HL-60 (cell line): ENCODE measurements around the gene ZNF141.

Experiments
- DNase-seq, 2 experiments: peaks; one replicate each; pipeline ENCODE4 v3.0.0-alpha.2; 2010 to 2020; ENCODE audit warnings: low read depth in 1 of 2, low spot score in 1 of 2
- H3K27ac ChIP-seq: fragments of 250-450 bp; sonication (Bioruptor Pico); replicated peaks from 2 replicates; pipeline ENCODE4 v1.5.1; 2020; ENCODE audit warnings: mild to moderate bottlenecking, moderate library complexity
- H3K27me3 ChIP-seq: fragments of 250-450 bp; sonication (Bioruptor Pico); 2 replicates; pipeline ENCODE4 v1.5.1; 2021; ENCODE audit warnings: mild to moderate bottlenecking, moderate library complexity; ENCODE audit not compliant: insufficient read depth, poor library complexity, severe bottlenecking
- H3K4me3 ChIP-seq: replicated peaks from 2 replicates; pipeline ENCODE4 v1.5.1; 2011; ENCODE audit warnings: mild to moderate bottlenecking, control low read depth, low read length; ENCODE audit not compliant: insufficient read depth
- CTCF ChIP-seq: IDR thresholded peaks from one replicate; pipeline ENCODE4 v1.5.1; 2011; ENCODE audit warnings: low read length, control low read depth, inconsistent platforms; ENCODE audit not compliant: insufficient read depth
- GABPA ChIP-seq: IDR thresholded peaks from 2 replicates; pipeline ENCODE4 v1.6.1; 2012; ENCODE audit warnings: low read depth
- POLR2AphosphoS5 ChIP-seq: IDR thresholded peaks from 2 replicates; pipeline ENCODE4 v1.6.1; 2012; ENCODE audit warnings: low read depth
- REST ChIP-seq: IDR thresholded peaks from 2 replicates; pipeline ENCODE4 v1.6.1; 2012; ENCODE audit warnings: low read depth; ENCODE audit not compliant: insufficient replicate concordance
- SPI1 ChIP-seq: IDR thresholded peaks from 2 replicates; pipeline ENCODE4 v1.6.1; 2012; ENCODE audit warnings: low read depth, mild to moderate bottlenecking, borderline replicate concordance

Gene ZNF141

GRCh38 chr4:337932-338758, 531 bp downstream of the ZNF141 start:
- Histone ChIP-seq H3K27me3 (no peaks in the 10 kb centered on the region), H3K4me3 (peak overlapping the region; percentile 79), H3K27ac (peak overlapping the region; percentile 89)
- DNase-seq, result peak in 1 of 2 experiments; percentile 64
- TF ChIP-seq REST (no peak), POLR2AphosphoS5 (peak; percentile 65; the same call in 1 of the 2 replicates), GABPA (no peak), SPI1 (no peak)

GRCh38 chr4:338759-339097, 1.1 kb downstream of the ZNF141 start:
- peak in 1 of 2 experiments; percentile 37 for DNase-seq
- no peaks in the 10 kb centered on the region for H3K27me3 ChIP-seq
- H3K4me3 ChIP-seq, result peak overlapping the region; percentile 79
- peak overlapping the region; percentile 89 for H3K27ac ChIP-seq
- TF ChIP-seq POLR2AphosphoS5, result 0 out of 2 replicates have a peak, but pooled peaks have one; percentile 17
- TF ChIP-seq SPI1, result no peak

- no peak for TF ChIP-seq SPI1
- TF ChIP-seq CTCF, result no peak
- TF ChIP-seq REST, result no peak
- TF ChIP-seq GABPA, result no peak
- TF ChIP-seq POLR2AphosphoS5, result no peak
- Histone ChIP-seq H3K4me3 (no peak overlapping the region), H3K27ac (no peak overlapping the region), H3K27me3 (no peaks in the 10 kb centered on the region)
- DNase-seq, result no peak
Observed at GRCh38 chr4:340011-340410, 2.4 kb downstream of the ZNF141 start.

GRCh38 chr4:373062-373839, 35.6 kb downstream of the ZNF141 start:
- no peak overlapping the region for H3K4me3 ChIP-seq
- no peak for TF ChIP-seq GABPA
- TF ChIP-seq CTCF, result no peak
- no peak; the same call in 1 of the 2 replicates for TF ChIP-seq POLR2AphosphoS5
- no peak for TF ChIP-seq REST
- no peak for TF ChIP-seq SPI1
- no peak for DNase-seq
- H3K27me3 ChIP-seq, result no peaks in the 10 kb centered on the region
- H3K27ac ChIP-seq, result no peak overlapping the region
